GM12891 (cell line): ENCODE measurements around the gene OCSTAMP.

ENCODE experiments used
- PAX5 ChIP-seq: IDR thresholded peaks from 2 replicates; pipeline ENCODE4 v1.6.1; 2011; ENCODE audit warnings: low read length, moderate library complexity, mild to moderate bottlenecking; ENCODE audit not compliant: insufficient read depth, severe bottlenecking
- POLR2A ChIP-seq: IDR thresholded peaks from 2 replicates; pipeline ENCODE4 v1.6.1; 2011; ENCODE audit warnings: low read depth, low read length, control low read depth
- POLR2AphosphoS5 ChIP-seq: IDR thresholded peaks from 2 replicates; pipeline ENCODE4 v1.6.1; 2011; ENCODE audit warnings: low read depth, low read length, control low read depth

GRCh38 chr20:46599227-46599987 is 49.0 kb upstream of the OCSTAMP start:
- TF ChIP-seq POLR2AphosphoS5 (no peak), POLR2A (no peak), PAX5 (no peak)
